Heart right ventricle (tissue), 16 donors: ENCODE results near the gene MIS18BP1. TPM values are rescaled to one million over a fixed set of nuclear protein-coding genes. Genes with fewer than 3 reads are reported as not detected.

Experiments
- ATAC-seq, 8 donors: fragments of 200-7000 bp; cut with Tn5 transposase; one replicate each; pipeline ENCODE4 v1.9.1; 2020; ENCODE audit warnings: mild to moderate bottlenecking in 8 of 8, moderate library complexity in 8 of 8, moderate number of reproducible peaks in 1 of 8
- DNase-seq, 2 donors: peaks; one replicate each; pipeline ENCODE4 v3.0.0-alpha.2; 2020
- H3K27ac ChIP-seq, 10 donors: fragments of 200-600 bp; sonication (generic) in 2 of 10; one replicate each; pipeline versions ENCODE4 v1.5.0 to v1.8.0; 2020 to 2022; ENCODE audit warnings: mild to moderate bottlenecking in 3 of 10
- H3K27me3 ChIP-seq, 7 donors: fragments of 200-600 bp; one replicate each; pipeline ENCODE4 v1.8.0; 2021 to 2022; ENCODE audit warnings: mild to moderate bottlenecking in 2 of 7
- H3K36me3 ChIP-seq, 9 donors: fragments of 200-600 bp; sonication (generic) in 1 of 9; one replicate each; pipeline versions ENCODE4 v1.5.0 to v1.8.0; 2020 to 2022; ENCODE audit warnings: mild to moderate bottlenecking in 2 of 9
- H3K4me1 ChIP-seq, 9 donors: fragments of 200-600 bp; sonication (generic) in 1 of 9; one replicate each; pipeline versions ENCODE4 v1.5.0 to v1.8.0; 2020 to 2022; ENCODE audit warnings: mild to moderate bottlenecking in 4 of 9
- H3K4me3 ChIP-seq, 10 donors: fragments of 200-600 bp; sonication (generic) in 2 of 10; one replicate each; pipeline versions ENCODE4 v1.5.0 to v1.8.0; 2020 to 2022; ENCODE audit warnings: mild to moderate bottlenecking in 7 of 10, moderate library complexity in 2 of 10
- H3K9me3 ChIP-seq, 11 donors: fragments of 200-600 bp in 10 of 11; sonication (generic) in 2 of 11; one replicate each; pipeline versions ENCODE4 v1.5.0 to v1.8.0; 2013 to 2022; ENCODE audit warnings: mild to moderate bottlenecking in 2 of 11, control low read depth in 1 of 11, moderate library complexity in 1 of 11
- CTCF ChIP-seq, 9 donors: fragments of 200-600 bp; sonication (generic) in 2 of 9; IDR thresholded peaks; one replicate each; pipeline versions ENCODE4 v1.5.0 to v1.8.0; 2021 to 2022; ENCODE audit warnings: antibody characterized with exemption in 9 of 9, mild to moderate bottlenecking in 5 of 9, moderate library complexity in 1 of 9
- WGBS, 2 donors: extraction: QIAGEN DNeasy Blood & Tissue Kit; methylation state at CpG; one replicate each; pipeline ENCODE4 v1.1.7; 2013; ENCODE audit warnings: inconsistent platforms in 1 of 2; 5-methylcytosine and 5-hydroxymethylcytosine counted together
- intact Hi-C, 10 donors: fragments of 100-400 bp; cut with DNase I; formaldehyde crosslinking; loops; one replicate each; pipeline versions ENCODE4 v1.11.1 to v1.14.2; 2022
- polyA plus RNA-seq, 2 donors: library from polyadenylated mRNA; stranded (reverse); fragments of 200-250 nt; gene quantifications; one replicate each; pipeline ENCODE4 v1.2.3, GENCODE V29; 2013
- total RNA-seq, 10 donors: library from RNA; stranded (reverse); fragmentation: NEBNext Ultra II Directional in 3 of 10; extraction: Animal tissue kit (Norgen Biotek cat#: 25700) in 3 of 10; gene quantifications; one replicate each; pipeline versions ENCODE4 v1.2.1 to v1.2.4, GENCODE V29; 2021 to 2023
- donor health status: Arrhythmogenic right ventricular cardiomyopathy.
- donor health status: ischemic (EF 13 %, LVEDD 7.1; RV severe dilation, severe dysfunction).
- donor health status: healthy with polysubstance abuse.
- donor health status: DM: no; HTN: yes; CAD: no.
- donor health status: DM: no; HTN: no; CAD: no.
- donor health status: ischemic (EF 25% LVEDD 6.9; RV normal size, moderate dysfunction).
- donor health status: ischemic (EF 25% LVEDD 5.7; RV mildly dilated, moderate dysfunction).
- donor health status: healthy.
- donor health status: DM: yes; HTN: yes; CAD: no.
- donor health status: Ischemic cardiomyopathy.
- donor health status: ischemic (EF 35%, LVEDD 5.7; RV mildly dilated, moderate dysfunction).
- donor health status: nonischemic (EF 11% LVEDD 7.7; RV severe dilation, severe dysfunction).
- donor health status: DM: yes; HTN: yes; CAD: no.
- donor health status: PGD.
- donor health status: ischemic (EF 29% LVEDD 5.4; RV normal size, mild dysfunction).
- donor health status: nonischemic (EF 23%, LVEDD 6.1; RV moderate dilation, normal function).

Gene MIS18BP1
- total and polyA plus RNA-seq, 12 donors, result 2.4 to 11.2 (median 7.4) TPM

GRCh38 chr14:45181806-45182205 lies 71.2 kb downstream of the MIS18BP1 start:
- intact Hi-C loops, result no loop called here
- DNase-seq, result no peak
- 73 to 74% methylated on average over 3 of the region's 3 CpGs for WGBS, 2 donors
- H3K4me3 ChIP-seq, result no peak overlapping the region
- H3K36me3 ChIP-seq, result peaks cover 0 to 20% (median 0%) of the 10 kb centered on the region in 9 donors
- H3K9me3 ChIP-seq, result no peaks in the 10 kb centered on the region
- no peaks in the 10 kb centered on the region for H3K27me3 ChIP-seq
- ATAC-seq, result no peak
- no peaks in the 10 kb centered on the region for H3K4me1 ChIP-seq
- no peak overlapping the region for H3K27ac ChIP-seq
- no peak for TF ChIP-seq CTCF (IDR thresholded peaks at IDR 0.05)

GRCh38 chr14:45181329-45181728 lies 71.7 kb downstream of the MIS18BP1 start:
- intact Hi-C loops, result no loop called here
- H3K36me3 ChIP-seq, result peaks cover 0 to 20% (median 0%) of the 10 kb centered on the region in 9 donors
- H3K27me3 ChIP-seq, result no peaks in the 10 kb centered on the region
- WGBS, 2 donors, result 94 to 95% methylated on average over 5 of the region's 5 CpGs
- H3K9me3 ChIP-seq, result no peaks in the 10 kb centered on the region
- no peak overlapping the region for H3K4me3 ChIP-seq
- no peaks in the 10 kb centered on the region for H3K4me1 ChIP-seq
- no peak overlapping the region for H3K27ac ChIP-seq
- no peak for TF ChIP-seq CTCF (IDR thresholded peaks at IDR 0.05)
- ATAC-seq, result no peak
- no peak for DNase-seq

- intact Hi-C loops, result no loop called here
- H3K36me3 ChIP-seq, result peaks cover 0 to 36% (median 0%) of the 10 kb centered on the region in 9 donors
- H3K9me3 ChIP-seq, result no peaks in the 10 kb centered on the region
- no peaks in the 10 kb centered on the region for H3K27me3 ChIP-seq
- no peak overlapping the region for H3K27ac ChIP-seq
- DNase-seq (no peak), ATAC-seq (no peak)
- WGBS, 2 donors, result 89 to 91% methylated on average over 5 of the region's 5 CpGs
- no peaks in the 10 kb centered on the region for H3K4me1 ChIP-seq
- H3K4me3 ChIP-seq, result no peak overlapping the region
- TF ChIP-seq CTCF (IDR thresholded peaks at IDR 0.05), result no peak
Observed at GRCh38 chr14:45177076-45177475, 75.9 kb downstream of the MIS18BP1 start.

- Histone ChIP-seq H3K36me3 (peaks cover 0 to 58% (median 0%) of the 10 kb centered on the region in 9 donors), H3K4me1 (no peaks in the 10 kb centered on the region), H3K27me3 (no peaks in the 10 kb centered on the region), H3K9me3 (no peaks in the 10 kb centered on the region), H3K4me3 (no peak overlapping the region), H3K27ac (no peak overlapping the region)
- TF ChIP-seq CTCF (IDR thresholded peaks at IDR 0.05), result no peak
- intact Hi-C loops, result no loop called here
- DNase-seq, result no peak
- no peak for ATAC-seq
Observed at GRCh38 chr14:45169906-45170305, 83.1 kb downstream of the MIS18BP1 start.

- Histone ChIP-seq H3K27me3 (no peaks in the 10 kb centered on the region), H3K27ac (no peak overlapping the region), H3K4me3 (no peak overlapping the region), H3K4me1 (no peaks in the 10 kb centered on the region), H3K9me3 (no peaks in the 10 kb centered on the region), H3K36me3 (peaks cover 0 to 11% (median 0%) of the 10 kb centered on the region in 9 donors)
- intact Hi-C loops, result no loop called here
- ATAC-seq, result no peak
- TF ChIP-seq CTCF (IDR thresholded peaks at IDR 0.05), result no peak
- no peak for DNase-seq
Observed at GRCh38 chr14:45156067-45156466, 96.9 kb downstream of the MIS18BP1 start.
